GM12878 (cell line): ENCODE data around the gene TFDP1. TPM values are rescaled to one million over a fixed set of nuclear protein-coding genes. Genes with fewer than 3 reads are reported as not detected.

Experiments
- ATAC-seq: fragments of 200-7000 bp; cut with Tn5 transposase; 3 replicates; pipeline ENCODE4 v1.9.1; 2020; ENCODE audit warnings: mild to moderate bottlenecking, moderate library complexity
- BruUV-seq: library from RNA; stranded (reverse); fragments of 400-500 nt; replicated peaks from 2 replicates; lab custom pipeline; 2021; lab: Mats Ljungman, UMichigan
- CTCF ChIA-PET: fragments of 300-600 bp; sonication (Branson Sonifier 250); formaldehyde crosslinking; extraction: SDS; loops from one replicate; lab custom pipeline; 2021; ENCODE audit warnings: inconsistent platforms; lab: Yijun Ruan, JAX
- POLR2A ChIA-PET: fragments of 350-600 bp; formaldehyde crosslinking; extraction: SDS; loops from one replicate; lab custom pipeline; 2021; ENCODE audit warnings: inconsistent platforms; lab: Charles Lee
- RAD21 ChIA-PET: fragments of 300-600 bp; sonication (Branson Sonifier 250); formaldehyde crosslinking; loops from one replicate; lab custom pipeline; 2023; ENCODE audit warnings: antibody characterized with exemption; ENCODE audit not compliant: unreplicated experiment; lab: Charles Lee
- SMC1A ChIA-PET: fragments of 300-600 bp; sonication (Branson Sonifier 250); formaldehyde crosslinking; loops from one replicate; lab custom pipeline; 2023; ENCODE audit not compliant: unreplicated experiment, uncharacterized antibody; lab: Charles Lee
- DNase-seq: peaks from one replicate; pipeline ENCODE4 v3.0.0-alpha.2; 2011; ENCODE audit warnings: low read depth, low spot score
- FAIRE-seq: peaks from 3 replicates; lab custom pipeline; 2011; peaks lifted over from hg19 to GRCh38; lab: Jason Lieb, UNC
- H2AFZ ChIP-seq: 2 replicates; pipeline ENCODE4 v1.6.0; 2011; ENCODE audit warnings: low read depth, low read length, control low read depth; ENCODE audit not compliant: control insufficient read depth
- H3K27ac ChIP-seq: 2 replicates; pipeline ENCODE4 v1.5.1; 2011; ENCODE audit warnings: control low read depth; ENCODE audit not compliant: control insufficient read depth, insufficient read depth
- H3K27me3 ChIP-seq, 2 experiments: replicated peaks in 1 of 2; 2 replicates each; pipeline versions ENCODE4 v1.6.0 to v1.6.1; 2011; ENCODE audit warnings: low read length in 1 of 2; ENCODE audit not compliant: control insufficient read depth in 2 of 2, insufficient read depth in 2 of 2
- H3K36me3 ChIP-seq, 2 experiments: 2 replicates each; pipeline ENCODE4 v1.5.1; 2011; ENCODE audit warnings: low read length in 1 of 2; ENCODE audit not compliant: control insufficient read depth in 2 of 2, insufficient read depth in 2 of 2
- H3K4me1 ChIP-seq: 2 replicates; pipeline ENCODE4 v1.6.1; 2011; ENCODE audit warnings: mild to moderate bottlenecking, low read length, moderate library complexity, mixed read lengths; ENCODE audit not compliant: control insufficient read depth, insufficient read depth
- H3K4me2 ChIP-seq: 2 replicates; pipeline ENCODE4 v1.6.0; 2011; ENCODE audit warnings: control low read depth; ENCODE audit not compliant: control insufficient read depth, insufficient read depth
- H3K4me3 ChIP-seq: fragments of 200-600 bp; sonication (generic); 2 replicates; pipeline ENCODE4 v1.5.1; 2016
- H3K79me2 ChIP-seq: 2 replicates; pipeline ENCODE4 v1.6.0; 2011; ENCODE audit warnings: low read length; ENCODE audit not compliant: control insufficient read depth, insufficient read depth
- H3K9ac ChIP-seq: 2 replicates; pipeline ENCODE4 v1.8.0; 2011; ENCODE audit warnings: low read length, control low read depth, mixed read lengths; ENCODE audit not compliant: control insufficient read depth, insufficient read depth
- H3K9me3 ChIP-seq: replicated peaks from 3 replicates; pipeline ENCODE4 v1.5.1; 2011; ENCODE audit warnings: mild to moderate bottlenecking, low read length; ENCODE audit not compliant: control insufficient read depth, insufficient read depth
- H4K20me1 ChIP-seq: 2 replicates; pipeline ENCODE4 v1.6.0; 2011; ENCODE audit not compliant: control insufficient read depth, insufficient read depth
- BCL11A ChIP-seq: IDR thresholded peaks from 2 replicates; pipeline ENCODE4 v1.6.1; 2011; ENCODE audit warnings: low read depth, low read length
- BMI1 ChIP-seq: fragments of 450-650 bp; IDR thresholded peaks from 2 replicates; pipeline ENCODE4 v1.6.1; 2016; ENCODE audit warnings: mild to moderate bottlenecking, moderate library complexity, borderline replicate concordance
- CBX3 ChIP-seq: fragments of 200-600 bp; sonication (generic); IDR thresholded peaks from 2 replicates; pipeline ENCODE4 v1.6.1; 2016; ENCODE audit warnings: low read depth, borderline replicate concordance
- CHD2 ChIP-seq: IDR thresholded peaks from 2 replicates; pipeline ENCODE4 v1.6.1; 2011; ENCODE audit warnings: low read depth, low read length, improper control_type of control experiment, borderline replicate concordance
- E2F8 ChIP-seq: fragments of 450-650 bp; IDR thresholded peaks from 2 replicates; pipeline ENCODE4 v1.6.1; 2018; ENCODE audit warnings: mild to moderate bottlenecking, low read depth, moderate library complexity; ENCODE audit not compliant: partially characterized antibody
- EZH2 ChIP-seq: IDR thresholded peaks from 2 replicates; pipeline ENCODE4 v1.6.1; 2012; ENCODE audit warnings: low read depth, mild to moderate bottlenecking, control low read depth, inconsistent platforms, low read length, borderline replicate concordance; ENCODE audit not compliant: control insufficient read depth
- IKZF2 ChIP-seq, 2 experiments: fragments of 450-650 bp; IDR thresholded peaks; 2 replicates each; pipeline ENCODE4 v1.6.1; 2017; ENCODE audit warnings: mild to moderate bottlenecking in 2 of 2, moderate library complexity in 2 of 2
- NKRF ChIP-seq: fragments of 450-650 bp; conservative IDR thresholded peaks from 2 replicates; pipeline ENCODE4 v1.6.1; 2017; ENCODE audit warnings: mild to moderate bottlenecking, moderate library complexity
- NR2F1 ChIP-seq: fragments of 450-650 bp; conservative IDR thresholded peaks from 2 replicates; pipeline ENCODE4 v1.6.1; 2017; ENCODE audit warnings: mild to moderate bottlenecking
- RB1 ChIP-seq: fragments of 450-650 bp; formaldehyde crosslinking; IDR thresholded peaks from 2 replicates; pipeline ENCODE4 v1.6.1; 2017; ENCODE audit warnings: mild to moderate bottlenecking, borderline replicate concordance
- SIX5 ChIP-seq: IDR thresholded peaks from 2 replicates; pipeline ENCODE4 v1.6.1; 2011; ENCODE audit warnings: mild to moderate bottlenecking, low read depth, low read length, moderate library complexity; ENCODE audit not compliant: severe bottlenecking
- TCF3 ChIP-seq: IDR thresholded peaks from 2 replicates; pipeline ENCODE4 v1.6.1; 2012; ENCODE audit warnings: low read depth, mild to moderate bottlenecking, low read length, borderline replicate concordance; ENCODE audit not compliant: insufficient read depth
- ZNF687 ChIP-seq: fragments of 450-650 bp; IDR thresholded peaks from 2 replicates; pipeline ENCODE4 v1.6.1; 2017; ENCODE audit warnings: mild to moderate bottlenecking, moderate library complexity
- WGBS: methylation state at CpG from one replicate; pipeline ENCODE4 v1.1.6; 2016; ENCODE audit warnings: low lambda C conversion rate; ENCODE audit not compliant: insufficient replicate concordance, insufficient coverage; ENCODE audit errors: missing lambda C conversion rate; 5-methylcytosine and 5-hydroxymethylcytosine counted together
- in situ Hi-C: fragments of 300-500 bp; cut with MboI; formaldehyde crosslinking; loops from 9 replicates; pipeline ENCODE4 v1.14.3; 2018; ENCODE audit warnings: mixed read lengths
- intact Hi-C: fragments of 100-400 bp; cut with micrococcal nuclease; formaldehyde crosslinking; loops from one replicate; pipeline ENCODE4 v1.14.2; 2022; ENCODE audit not compliant: unreplicated experiment
- polyA plus RNA-seq, 11 experiments: library from polyadenylated mRNA; depleted of rRNA in 4 of 11; unstranded in 6 of 11; stranded (reverse) in 5 of 11; fragments of >200 nt; fragmentation: Nextera tagmentation in 4 of 11; fragmentation: Illumina TruSeq in 1 of 11; extraction: Ambion mirVana in 4 of 11; extraction: Trizol in 1 of 11; gene quantifications; 1 replicate in 1 of 11; 2 replicates in 10 of 11; pipeline versions ENCODE4 v1.2.1 to v1.2.3, GENCODE V29; 2011 to 2016; ENCODE audit warnings: inconsistent platforms in 2 of 11, missing spikeins in 2 of 11, low read depth in 1 of 11
- total RNA-seq, 4 experiments: library from RNA; depleted of rRNA in 3 of 4; stranded (reverse); fragments of >200 nt in 3 of 4; fragmentation: Illumina TruSeq in 1 of 4; extraction: Trizol in 1 of 4; gene quantifications; 2 replicates each; pipeline versions ENCODE4 v1.2.1 to v1.2.3, GENCODE V29; 2013 to 2021

TFDP1 gene
- total and polyA plus RNA-seq, 10 of the 15 experiments (the other 5 are each of a cell fraction or from before 2014, with no cell fraction given): 37.7 to 254 (median 119) TPM

- no TSS peak for BruUV-seq
- ATAC-seq (no peak), DNase-seq (no peak), FAIRE-seq (no peak)
- Histone ChIP-seq H3K4me2 (no peak overlapping the region), H3K27ac (no peak overlapping the region), H4K20me1 (no peaks in the 10 kb centered on the region; the same call in 1 of the 2 replicates), H3K36me3 (peaks cover 35 to 36% of the 10 kb centered on the region in 2 experiments; a peak in 3 of 4 replicates), H2AFZ (no peak overlapping the region), H3K4me1 (no peaks in the 10 kb centered on the region), H3K9ac (no peak overlapping the region), H3K79me2 (peaks cover 45% of the 10 kb centered on the region), H3K27me3 (no peaks in the 10 kb centered on the region), H3K4me3 (no peak overlapping the region), H3K9me3 (no peaks in the 10 kb centered on the region; the same call in 2 of the 3 replicates)
- in situ Hi-C loops: no loop called here
- SMC1A ChIA-PET: no interaction called here
- POLR2A ChIA-PET: no interaction called here
- RAD21 ChIA-PET: no interaction called here
- 96% methylated on average over 24 of the region's 24 CpGs for whole genome bisulfite sequencing
- CTCF ChIA-PET: no interaction called here
- intact Hi-C loops: no loop called here
- TF ChIP-seq ZNF687 (no peak), IKZF2 (IDR thresholded peaks at IDR 0.05) (no peak), EZH2 (no peak), NR2F1 (no peak), BCL11A (no peak), RB1 (no peak), CBX3 (no peak), CHD2 (no peak), SIX5 (no peak), BMI1 (no peak), TCF3 (no peak), E2F8 (no peak), NKRF (no peak)
Measured at GRCh38 chr13:113597391-113598080, 13.0 kb downstream of the TFDP1 start.
